Neural crest cell (in vitro differentiated cells): Measurements from ENCODE around the gene ZNF410. TPM values are rescaled to one million over a fixed set of nuclear protein-coding genes. Genes with fewer than 3 reads are reported as not detected.
A peak's percentile ranks its signal among the peaks of the same experiment; 100 is the strongest.

Experiments used
- DNase-seq: peaks from one replicate; pipeline ENCODE4 v3.0.0; 2021; ENCODE audit warnings: low read depth, mixed read lengths, low spot score
- H3K27ac Mint-ChIP-seq: one replicate; pipeline ENCODE4 v1.8.0; 2021; ENCODE audit warnings: mild to moderate bottlenecking, mixed read lengths; ENCODE audit not compliant: unreplicated experiment
- H3K27me3 Mint-ChIP-seq: 2 replicates; pipeline ENCODE4 v1.8.0; 2021; ENCODE audit warnings: low read depth, mild to moderate bottlenecking, mixed read lengths
- H3K36me3 Mint-ChIP-seq: 2 replicates; pipeline ENCODE4 v1.8.0; 2021; ENCODE audit warnings: low read depth, mild to moderate bottlenecking, mixed read lengths
- H3K4me1 Mint-ChIP-seq: 2 replicates; pipeline ENCODE4 v1.8.0; 2021; ENCODE audit warnings: mixed read lengths
- H3K4me3 Mint-ChIP-seq: one replicate; pipeline ENCODE4 v1.8.0; 2021; ENCODE audit warnings: mild to moderate bottlenecking, mixed read lengths
- H3K9me3 Mint-ChIP-seq: 2 replicates; pipeline ENCODE4 v1.8.0; 2021; ENCODE audit warnings: mixed read lengths
- CTCF ChIP-seq: fragments of 200-600 bp; sonication (generic); conservative IDR thresholded peaks from 2 replicates; pipeline ENCODE4 v1.5.0; 2021; ENCODE audit warnings: antibody characterized with exemption, mild to moderate bottlenecking
- total RNA-seq: library from RNA; stranded (reverse); gene quantifications from 2 replicates; pipeline ENCODE4 v1.2.1, GENCODE V29; 2021

Gene ZNF410
- total RNA-seq, 1 donor from 2014 or later: 53.0 TPM

- no peak overlapping the region for H3K4me3 Mint-ChIP-seq
- no peaks in the 10 kb centered on the region for H3K36me3 Mint-ChIP-seq
These were observed 13.0 kb upstream of the ZNF410 start for GRCh38 chr14:73873660-73874059.

GRCh38 chr14:73877790-73878189 is 8.9 kb upstream of the ZNF410 start:
- no peaks in the 10 kb centered on the region for H3K4me1 Mint-ChIP-seq
- no peak for DNase-seq
- H3K27me3 Mint-ChIP-seq: no peaks in the 10 kb centered on the region
- no peak for TF ChIP-seq CTCF
- no peaks in the 10 kb centered on the region for H3K9me3 Mint-ChIP-seq
- no peak overlapping the region for H3K4me3 Mint-ChIP-seq
- no peaks in the 10 kb centered on the region for H3K36me3 Mint-ChIP-seq
- H3K27ac Mint-ChIP-seq: no peak overlapping the region

More at GRCh38 chr14:73873660-73874059, 13.0 kb upstream of the ZNF410 start:
- DNase-seq: no peak
- no peak overlapping the region for H3K27ac Mint-ChIP-seq
- H3K9me3 Mint-ChIP-seq: no peaks in the 10 kb centered on the region
- no peaks in the 10 kb centered on the region for H3K27me3 Mint-ChIP-seq
- no peaks in the 10 kb centered on the region for H3K4me1 Mint-ChIP-seq
- no peak for TF ChIP-seq CTCF

GRCh38 chr14:73878436-73878835 is 8.2 kb upstream of the ZNF410 start:
- no peaks in the 10 kb centered on the region for H3K4me1 Mint-ChIP-seq
- no peaks in the 10 kb centered on the region for H3K27me3 Mint-ChIP-seq
- H3K9me3 Mint-ChIP-seq: no peaks in the 10 kb centered on the region
- H3K4me3 Mint-ChIP-seq: no peak overlapping the region
- H3K36me3 Mint-ChIP-seq: no peaks in the 10 kb centered on the region
- no peak for DNase-seq
- no peak for TF ChIP-seq CTCF
- H3K27ac Mint-ChIP-seq: no peak overlapping the region

GRCh38 chr14:73879027-73879426 is 7.6 kb upstream of the ZNF410 start:
- no peak for DNase-seq
- no peak for TF ChIP-seq CTCF
- H3K4me1 Mint-ChIP-seq: no peaks in the 10 kb centered on the region
- H3K9me3 Mint-ChIP-seq: no peaks in the 10 kb centered on the region
- no peaks in the 10 kb centered on the region for H3K27me3 Mint-ChIP-seq
- no peak overlapping the region for H3K27ac Mint-ChIP-seq
- no peaks in the 10 kb centered on the region for H3K36me3 Mint-ChIP-seq
- no peak overlapping the region for H3K4me3 Mint-ChIP-seq

GRCh38 chr14:73884438-73885190 is 2.0 kb upstream of the ZNF410 start:
- Mint-ChIP-seq H3K27ac (no peak overlapping the region), H3K27me3 (no peaks in the 10 kb centered on the region), H3K4me1 (peaks cover 41% of the 10 kb centered on the region), H3K4me3 (peak overlapping the region; percentile 96), H3K9me3 (no peaks in the 10 kb centered on the region), H3K36me3 (no peaks in the 10 kb centered on the region)
- TF ChIP-seq CTCF: no peak
- DNase-seq: no peak
